Panc1 (cell line): ENCODE results near the gene EVX2. TPM values are rescaled to one million over a fixed set of nuclear protein-coding genes. Genes with fewer than 3 reads are reported as not detected.

Experiments used
- ATAC-seq: fragments of 200-7000 bp; cut with Tn5 transposase; 2 replicates; pipeline ENCODE4 v1.9.1; 2020; ENCODE audit warnings: mild to moderate bottlenecking, moderate library complexity
- BruUV-seq: library from RNA; stranded (reverse); fragments of 400-500 nt; replicated peaks from 2 replicates; lab custom pipeline; 2021; lab: Mats Ljungman, UMichigan
- CTCF ChIA-PET: fragments of 300-600 bp; sonication (Branson Sonifier 250); formaldehyde crosslinking; loops from one replicate; lab custom pipeline; 2022; ENCODE audit warnings: antibody characterized with exemption; lab: Charles Lee
- POLR2A ChIA-PET: fragments of 300-600 bp; sonication (Branson Sonifier 250); formaldehyde crosslinking; loops from one replicate; lab custom pipeline; 2022; ENCODE audit warnings: antibody characterized with exemption; lab: Charles Lee
- DNase-seq: peaks from one replicate; pipeline ENCODE4 v3.0.0-alpha.2; 2010; ENCODE audit warnings: low read depth, low spot score
- H3K27ac ChIP-seq: 2 replicates; pipeline ENCODE4 v1.5.1; 2011; ENCODE audit warnings: mild to moderate bottlenecking, low read length, inconsistent platforms
- H3K27me3 ChIP-seq: fragments of 200-500 bp; sonication (Bioruptor generic); 2 replicates; pipeline ENCODE4 v1.6.0; 2014; ENCODE audit warnings: low read length, inconsistent platforms; ENCODE audit not compliant: control insufficient read depth, insufficient read depth
- H3K36me3 ChIP-seq: fragments of 200-500 bp; sonication (Bioruptor generic); 2 replicates; pipeline ENCODE4 v1.5.1; 2014; ENCODE audit warnings: inconsistent platforms, mild to moderate bottlenecking, low read length, moderate library complexity; ENCODE audit not compliant: control insufficient read depth, insufficient read depth
- H3K4me1 ChIP-seq: 2 replicates; pipeline ENCODE4 v1.5.1; 2011; ENCODE audit warnings: inconsistent platforms, mild to moderate bottlenecking, low read length, moderate library complexity; ENCODE audit not compliant: control insufficient read depth, insufficient read depth
- H3K4me3 ChIP-seq, 2 experiments: 2 replicates each; pipeline ENCODE4 v1.5.1; 2011 to 2012; ENCODE audit warnings: low read depth in 2 of 2, low read length in 2 of 2, mild to moderate bottlenecking in 2 of 2, inconsistent platforms in 1 of 2, moderate library complexity in 1 of 2
- H3K9me3 ChIP-seq: fragments of 200-500 bp; sonication (Bioruptor generic); 2 replicates; pipeline ENCODE4 v1.5.1; 2014; ENCODE audit warnings: low read depth, mild to moderate bottlenecking, inconsistent platforms, low read length, moderate library complexity; ENCODE audit not compliant: control insufficient read depth, insufficient read depth
- POLR2AphosphoS5 ChIP-seq: IDR thresholded peaks from 2 replicates; pipeline ENCODE4 v1.6.1; 2012; ENCODE audit warnings: mild to moderate bottlenecking, low read depth, low read length, moderate library complexity
- SIN3A ChIP-seq: IDR thresholded peaks from 2 replicates; pipeline ENCODE4 v1.6.1; 2012; ENCODE audit warnings: low read depth, mild to moderate bottlenecking, low read length, moderate library complexity, borderline replicate concordance; ENCODE audit not compliant: insufficient read depth
- TCF7L2 ChIP-seq: IDR thresholded peaks from 2 replicates; pipeline ENCODE4 v1.6.1; 2011; ENCODE audit warnings: mild to moderate bottlenecking, low read depth, low read length, inconsistent platforms
- in situ Hi-C: cut with HindIII; loops from 2 replicates; pipeline ENCODE4 v1.10.0; 2016; ENCODE audit warnings: low sequenced_read_pairs, low pct_unique_long_range_greater_than_20kb
- intact Hi-C: fragments of 100-400 bp; cut with micrococcal nuclease; formaldehyde crosslinking; loops from one replicate; pipeline ENCODE4 v1.10.0; 2022; ENCODE audit not compliant: unreplicated experiment
- total RNA-seq: library from RNA; stranded (reverse); gene quantifications from one replicate; pipeline ENCODE4 v1.2.1, GENCODE V29; 2021; ENCODE audit not compliant: unreplicated experiment
- TF ChIP-seq, protein P1 (sequence below): fragments of 450-650 bp; IDR thresholded peaks from 2 replicates; pipeline ENCODE4 v1.5.1; 2017; ENCODE audit warnings: mild to moderate bottlenecking
- TF ChIP-seq, protein P2 (sequence below), 2 experiments: IDR thresholded peaks; 2 replicates each; pipeline ENCODE4 v1.6.1; 2011 to 2012; ENCODE audit warnings: low read depth in 2 of 2, control low read depth in 1 of 2, low read length in 1 of 2, mild to moderate bottlenecking in 1 of 2, moderate library complexity in 1 of 2; ENCODE audit not compliant: insufficient read depth in 1 of 2

EVX2 gene
- total RNA-seq, 1 experiment from 2014 or later, result not detected

DNA sequence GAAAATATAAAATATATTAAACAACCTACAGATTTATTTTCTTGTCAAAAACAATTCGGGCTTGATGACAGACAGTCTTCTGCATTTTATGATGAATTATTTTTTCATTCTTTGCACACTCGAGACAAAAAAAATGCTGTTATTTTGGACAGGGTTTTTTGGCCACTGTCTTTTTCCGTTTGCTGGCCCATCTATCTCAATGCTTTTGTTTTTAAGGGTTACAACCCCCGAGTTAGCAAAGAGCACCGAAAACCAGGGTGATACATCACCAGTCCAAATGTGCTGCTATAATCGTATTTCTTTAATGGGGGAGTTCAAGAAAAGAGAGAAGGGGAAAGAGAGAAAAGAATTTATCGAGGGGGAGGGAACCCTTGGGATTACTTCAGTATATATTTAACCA, 7.7 kb downstream of the EVX2 start:
- ChIA-PET POLR2A (no interaction called here), CTCF (no interaction called here)
- in situ Hi-C loops (no loop called here), intact Hi-C loops (no loop called here)
- Histone ChIP-seq H3K4me1 (no peaks in the 10 kb centered on the region; the same call in 1 of the 2 replicates), H3K27ac (no peak overlapping the region), H3K4me3 (no peak overlapping the region), H3K36me3 (no peaks in the 10 kb centered on the region), H3K27me3 (peaks cover 18% of the 10 kb centered on the region), H3K9me3 (no peaks in the 10 kb centered on the region)
- TF ChIP-seq TCF7L2 (no peak), POLR2AphosphoS5 (no peak), SIN3A (no peak)
- TF ChIP-seq, protein P1, sequence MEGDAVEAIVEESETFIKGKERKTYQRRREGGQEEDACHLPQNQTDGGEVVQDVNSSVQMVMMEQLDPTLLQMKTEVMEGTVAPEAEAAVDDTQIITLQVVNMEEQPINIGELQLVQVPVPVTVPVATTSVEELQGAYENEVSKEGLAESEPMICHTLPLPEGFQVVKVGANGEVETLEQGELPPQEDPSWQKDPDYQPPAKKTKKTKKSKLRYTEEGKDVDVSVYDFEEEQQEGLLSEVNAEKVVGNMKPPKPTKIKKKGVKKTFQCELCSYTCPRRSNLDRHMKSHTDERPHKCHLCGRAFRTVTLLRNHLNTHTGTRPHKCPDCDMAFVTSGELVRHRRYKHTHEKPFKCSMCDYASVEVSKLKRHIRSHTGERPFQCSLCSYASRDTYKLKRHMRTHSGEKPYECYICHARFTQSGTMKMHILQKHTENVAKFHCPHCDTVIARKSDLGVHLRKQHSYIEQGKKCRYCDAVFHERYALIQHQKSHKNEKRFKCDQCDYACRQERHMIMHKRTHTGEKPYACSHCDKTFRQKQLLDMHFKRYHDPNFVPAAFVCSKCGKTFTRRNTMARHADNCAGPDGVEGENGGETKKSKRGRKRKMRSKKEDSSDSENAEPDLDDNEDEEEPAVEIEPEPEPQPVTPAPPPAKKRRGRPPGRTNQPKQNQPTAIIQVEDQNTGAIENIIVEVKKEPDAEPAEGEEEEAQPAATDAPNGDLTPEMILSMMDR, result no peak
- TF ChIP-seq, protein P2, sequence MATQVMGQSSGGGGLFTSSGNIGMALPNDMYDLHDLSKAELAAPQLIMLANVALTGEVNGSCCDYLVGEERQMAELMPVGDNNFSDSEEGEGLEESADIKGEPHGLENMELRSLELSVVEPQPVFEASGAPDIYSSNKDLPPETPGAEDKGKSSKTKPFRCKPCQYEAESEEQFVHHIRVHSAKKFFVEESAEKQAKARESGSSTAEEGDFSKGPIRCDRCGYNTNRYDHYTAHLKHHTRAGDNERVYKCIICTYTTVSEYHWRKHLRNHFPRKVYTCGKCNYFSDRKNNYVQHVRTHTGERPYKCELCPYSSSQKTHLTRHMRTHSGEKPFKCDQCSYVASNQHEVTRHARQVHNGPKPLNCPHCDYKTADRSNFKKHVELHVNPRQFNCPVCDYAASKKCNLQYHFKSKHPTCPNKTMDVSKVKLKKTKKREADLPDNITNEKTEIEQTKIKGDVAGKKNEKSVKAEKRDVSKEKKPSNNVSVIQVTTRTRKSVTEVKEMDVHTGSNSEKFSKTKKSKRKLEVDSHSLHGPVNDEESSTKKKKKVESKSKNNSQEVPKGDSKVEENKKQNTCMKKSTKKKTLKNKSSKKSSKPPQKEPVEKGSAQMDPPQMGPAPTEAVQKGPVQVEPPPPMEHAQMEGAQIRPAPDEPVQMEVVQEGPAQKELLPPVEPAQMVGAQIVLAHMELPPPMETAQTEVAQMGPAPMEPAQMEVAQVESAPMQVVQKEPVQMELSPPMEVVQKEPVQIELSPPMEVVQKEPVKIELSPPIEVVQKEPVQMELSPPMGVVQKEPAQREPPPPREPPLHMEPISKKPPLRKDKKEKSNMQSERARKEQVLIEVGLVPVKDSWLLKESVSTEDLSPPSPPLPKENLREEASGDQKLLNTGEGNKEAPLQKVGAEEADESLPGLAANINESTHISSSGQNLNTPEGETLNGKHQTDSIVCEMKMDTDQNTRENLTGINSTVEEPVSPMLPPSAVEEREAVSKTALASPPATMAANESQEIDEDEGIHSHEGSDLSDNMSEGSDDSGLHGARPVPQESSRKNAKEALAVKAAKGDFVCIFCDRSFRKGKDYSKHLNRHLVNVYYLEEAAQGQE (IDR thresholded peaks at IDR 0.05; ENCODE audit: insufficient read depth in 1 of 2, low read depth in 2 of 2, low read length in 1 of 2), result no peak
- no TSS peak for BruUV-seq
- ATAC-seq (no peak), DNase-seq (no peak)

DNA sequence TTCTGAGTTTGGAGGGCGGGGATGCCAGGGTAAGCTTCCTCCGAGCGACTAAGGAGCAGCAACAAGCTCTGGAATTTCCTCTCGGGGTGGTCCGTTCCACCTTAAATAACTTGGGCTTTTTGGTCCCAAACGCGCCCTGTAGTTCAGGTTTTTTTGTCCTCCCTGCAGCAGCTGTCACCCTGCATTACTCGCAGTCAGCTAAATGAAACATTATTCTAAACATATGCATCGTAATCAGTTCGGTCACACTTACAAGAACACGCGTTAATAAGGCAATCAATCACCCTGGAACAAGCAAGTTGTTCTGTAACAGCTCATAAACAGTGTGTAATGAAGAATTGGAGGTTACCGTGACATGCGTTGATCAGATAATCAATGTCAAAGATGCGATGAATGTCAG, 8.3 kb downstream of the EVX2 start:
- Histone ChIP-seq H3K4me3 (no peak overlapping the region), H3K9me3 (no peaks in the 10 kb centered on the region), H3K27ac (no peak overlapping the region), H3K4me1 (no peaks in the 10 kb centered on the region; the same call in 1 of the 2 replicates), H3K36me3 (no peaks in the 10 kb centered on the region), H3K27me3 (peaks cover 18% of the 10 kb centered on the region)
- DNase-seq (no peak), ATAC-seq (no peak)
- ChIA-PET POLR2A (no interaction called here), CTCF (no interaction called here)
- in situ Hi-C loops (no loop called here), intact Hi-C loops (no loop called here)
- BruUV-seq, result no TSS peak
- TF ChIP-seq SIN3A, result no peak
- TF ChIP-seq, protein P2 (IDR thresholded peaks at IDR 0.05; ENCODE audit: insufficient read depth in 1 of 2, low read depth in 2 of 2, low read length in 1 of 2), result no peak
- TF ChIP-seq, protein P1, result no peak
- TF ChIP-seq POLR2AphosphoS5, result no peak
- no peak for TF ChIP-seq TCF7L2
